GM23248 (cell line): ENCODE results near the gene CNOT1.

ENCODE experiments used
- EZH2 ChIP-seq: fragments of 200-600 bp; sonication (generic); IDR thresholded peaks from 2 replicates; pipeline ENCODE4 v1.6.1; 2018; ENCODE audit warnings: antibody characterized with exemption, mild to moderate bottlenecking; ENCODE audit not compliant: insufficient read depth, poor library complexity, severe bottlenecking
- EZH2phosphoT487 ChIP-seq: fragments of 200-600 bp; sonication (generic); IDR thresholded peaks from 2 replicates; pipeline ENCODE4 v1.6.1; 2018; ENCODE audit warnings: antibody characterized with exemption, moderate library complexity, mild to moderate bottlenecking, low read depth; ENCODE audit not compliant: insufficient read depth

GRCh38 chr16:58578642-58579041 lies 51.0 kb downstream of the CNOT1 start:
- no peak for TF ChIP-seq EZH2
- no peak for TF ChIP-seq EZH2phosphoT487
